Neural crest cell (in vitro differentiated cells): ENCODE data around the gene TK2. TPM values are rescaled to one million over a fixed set of nuclear protein-coding genes. Genes with fewer than 3 reads are reported as not detected.

Experiments used
- DNase-seq: peaks from one replicate; pipeline ENCODE4 v3.0.0; 2021; ENCODE audit warnings: low read depth, mixed read lengths, low spot score
- H3K27ac Mint-ChIP-seq: one replicate; pipeline ENCODE4 v1.8.0; 2021; ENCODE audit warnings: mild to moderate bottlenecking, mixed read lengths; ENCODE audit not compliant: unreplicated experiment
- H3K27me3 Mint-ChIP-seq: 2 replicates; pipeline ENCODE4 v1.8.0; 2021; ENCODE audit warnings: low read depth, mild to moderate bottlenecking, mixed read lengths
- H3K36me3 Mint-ChIP-seq: 2 replicates; pipeline ENCODE4 v1.8.0; 2021; ENCODE audit warnings: low read depth, mild to moderate bottlenecking, mixed read lengths
- H3K4me1 Mint-ChIP-seq: 2 replicates; pipeline ENCODE4 v1.8.0; 2021; ENCODE audit warnings: mixed read lengths
- H3K4me3 Mint-ChIP-seq: one replicate; pipeline ENCODE4 v1.8.0; 2021; ENCODE audit warnings: mild to moderate bottlenecking, mixed read lengths
- H3K9me3 Mint-ChIP-seq: 2 replicates; pipeline ENCODE4 v1.8.0; 2021; ENCODE audit warnings: mixed read lengths
- CTCF ChIP-seq: fragments of 200-600 bp; sonication (generic); conservative IDR thresholded peaks from 2 replicates; pipeline ENCODE4 v1.5.0; 2021; ENCODE audit warnings: antibody characterized with exemption, mild to moderate bottlenecking
- total RNA-seq: library from RNA; stranded (reverse); gene quantifications from 2 replicates; pipeline ENCODE4 v1.2.1, GENCODE V29; 2021

Gene TK2
- total RNA-seq, 1 donor from 2014 or later: 16.3 TPM

GRCh38 chr16:66537236-66537635 is 12.7 kb downstream of the TK2 start:
- no peaks in the 10 kb centered on the region for H3K4me1 Mint-ChIP-seq
- DNase-seq: no peak
- H3K27ac Mint-ChIP-seq: no peak overlapping the region
- H3K27me3 Mint-ChIP-seq: no peaks in the 10 kb centered on the region
- no peaks in the 10 kb centered on the region for H3K9me3 Mint-ChIP-seq
- no peak for TF ChIP-seq CTCF
- peaks cover 9% of the 10 kb centered on the region for H3K36me3 Mint-ChIP-seq
- H3K4me3 Mint-ChIP-seq: no peak overlapping the region

- no peak for TF ChIP-seq CTCF
- no peaks in the 10 kb centered on the region for H3K4me1 Mint-ChIP-seq
- H3K27me3 Mint-ChIP-seq: no peaks in the 10 kb centered on the region
- H3K4me3 Mint-ChIP-seq: no peak overlapping the region
- H3K36me3 Mint-ChIP-seq: peaks cover 9% of the 10 kb centered on the region
- H3K9me3 Mint-ChIP-seq: no peaks in the 10 kb centered on the region
- H3K27ac Mint-ChIP-seq: no peak overlapping the region
- DNase-seq: no peak
Measured at GRCh38 chr16:66536525-66536924, 13.4 kb downstream of the TK2 start.

GRCh38 chr16:66534376-66534799 is 15.5 kb downstream of the TK2 start:
- no peaks in the 10 kb centered on the region for H3K4me1 Mint-ChIP-seq
- H3K4me3 Mint-ChIP-seq: no peak overlapping the region
- H3K9me3 Mint-ChIP-seq: no peaks in the 10 kb centered on the region
- TF ChIP-seq CTCF: no peak
- peaks cover 9% of the 10 kb centered on the region for H3K36me3 Mint-ChIP-seq
- no peaks in the 10 kb centered on the region for H3K27me3 Mint-ChIP-seq
- no peak overlapping the region for H3K27ac Mint-ChIP-seq
- no peak for DNase-seq

GRCh38 chr16:66529475-66529874 is 20.4 kb downstream of the TK2 start:
- H3K9me3 Mint-ChIP-seq: no peaks in the 10 kb centered on the region
- no peak overlapping the region for H3K27ac Mint-ChIP-seq
- no peak overlapping the region for H3K4me3 Mint-ChIP-seq
- no peaks in the 10 kb centered on the region for H3K27me3 Mint-ChIP-seq
- H3K36me3 Mint-ChIP-seq: peaks cover 6% of the 10 kb centered on the region
- no peaks in the 10 kb centered on the region for H3K4me1 Mint-ChIP-seq
- TF ChIP-seq CTCF: no peak
- DNase-seq: no peak

GRCh38 chr16:66528294-66528693 is 21.6 kb downstream of the TK2 start:
- Mint-ChIP-seq H3K9me3 (no peaks in the 10 kb centered on the region), H3K27me3 (no peaks in the 10 kb centered on the region), H3K4me3 (no peak overlapping the region), H3K36me3 (peaks cover 6% of the 10 kb centered on the region), H3K4me1 (no peaks in the 10 kb centered on the region), H3K27ac (no peak overlapping the region)
- TF ChIP-seq CTCF: no peak
- DNase-seq: no peak
